Adipocyte (in vitro differentiated cells): ENCODE measurements around the gene ADCY7.
A peak's percentile ranks its signal among the peaks of the same experiment; 100 is the strongest.

Experiments
- DNase-seq: peaks from one replicate; pipeline ENCODE4 v3.0.0-alpha.2; 2015; ENCODE audit warnings: low read depth
- H3K27me3 ChIP-seq: replicated peaks from 2 replicates; pipeline ENCODE4 v1.7.0; 2013; ENCODE audit warnings: mild to moderate bottlenecking, low read length, moderate library complexity; ENCODE audit not compliant: control insufficient read depth, insufficient read depth
- H3K36me3 ChIP-seq: 2 replicates; pipeline ENCODE4 v1.7.0; 2013; ENCODE audit warnings: low read length, mild to moderate bottlenecking, moderate library complexity; ENCODE audit not compliant: control insufficient read depth, insufficient read depth, severe bottlenecking
- H3K4me1 ChIP-seq: 2 replicates; pipeline ENCODE4 v1.7.0; 2013; ENCODE audit warnings: mild to moderate bottlenecking, low read length, moderate library complexity; ENCODE audit not compliant: control insufficient read depth, insufficient read depth
- H3K4me3 ChIP-seq: 2 replicates; pipeline ENCODE4 v1.7.0; 2013; ENCODE audit warnings: mild to moderate bottlenecking, low read length, moderate library complexity
- H3K9ac ChIP-seq: 2 replicates; pipeline ENCODE4 v1.7.0; 2013; ENCODE audit warnings: mild to moderate bottlenecking, low read length, moderate library complexity
- H3K9me3 ChIP-seq: 2 replicates; pipeline ENCODE4 v1.7.0; 2013; ENCODE audit warnings: mild to moderate bottlenecking, low read length, moderate library complexity; ENCODE audit not compliant: control insufficient read depth

The ADCY7 gene

GRCh38 chr16:50252082-50252611 is 14.2 kb upstream of the ADCY7 start:
- no peak for DNase-seq
- H3K27me3 ChIP-seq: no peaks in the 10 kb centered on the region

GRCh38 chr16:50252874-50253513 is 13.4 kb upstream of the ADCY7 start:
- peaks cover 28% of the 10 kb centered on the region for H3K4me1 ChIP-seq
- H3K27me3 ChIP-seq: no peaks in the 10 kb centered on the region
- no peaks in the 10 kb centered on the region for H3K36me3 ChIP-seq
- peak overlapping the region; percentile 64 for H3K9ac ChIP-seq
- peak overlapping the region; percentile 66 for H3K4me3 ChIP-seq
- H3K9me3 ChIP-seq: no peaks in the 10 kb centered on the region
- no peak for DNase-seq

More at GRCh38 chr16:50252082-50252611, 14.2 kb upstream of the ADCY7 start:
- Histone ChIP-seq H3K4me1 (peaks cover 28% of the 10 kb centered on the region), H3K9me3 (no peaks in the 10 kb centered on the region), H3K9ac (peak overlapping the region; percentile 6), H3K4me3 (no peak overlapping the region), H3K36me3 (no peaks in the 10 kb centered on the region)

DNA sequence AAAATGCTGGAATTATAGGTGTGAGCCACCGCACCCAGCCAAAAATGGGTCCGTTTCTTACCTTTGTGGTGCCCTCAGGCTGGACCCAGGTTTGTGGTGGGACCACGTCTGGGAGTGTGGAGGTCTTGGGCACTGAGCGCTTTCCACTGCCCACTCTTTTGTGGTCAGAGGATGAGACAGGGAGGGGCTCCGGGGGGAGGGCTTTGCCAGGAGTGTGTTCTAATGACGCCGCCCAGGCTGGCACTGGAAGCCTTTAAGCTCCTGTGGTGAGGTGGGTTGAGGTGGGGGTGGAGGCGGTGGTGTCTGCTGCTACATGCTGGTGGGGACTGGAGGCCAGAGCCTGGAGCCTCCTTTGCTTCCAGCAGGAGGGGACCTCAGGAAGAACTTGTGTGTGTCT is 12.8 kb upstream of the ADCY7 start:
- Histone ChIP-seq H3K4me1 (peaks cover 34% of the 10 kb centered on the region), H3K4me3 (no peak overlapping the region), H3K27me3 (no peaks in the 10 kb centered on the region), H3K9me3 (no peaks in the 10 kb centered on the region), H3K9ac (no peak overlapping the region), H3K36me3 (no peaks in the 10 kb centered on the region)
- DNase-seq: no peak

DNA sequence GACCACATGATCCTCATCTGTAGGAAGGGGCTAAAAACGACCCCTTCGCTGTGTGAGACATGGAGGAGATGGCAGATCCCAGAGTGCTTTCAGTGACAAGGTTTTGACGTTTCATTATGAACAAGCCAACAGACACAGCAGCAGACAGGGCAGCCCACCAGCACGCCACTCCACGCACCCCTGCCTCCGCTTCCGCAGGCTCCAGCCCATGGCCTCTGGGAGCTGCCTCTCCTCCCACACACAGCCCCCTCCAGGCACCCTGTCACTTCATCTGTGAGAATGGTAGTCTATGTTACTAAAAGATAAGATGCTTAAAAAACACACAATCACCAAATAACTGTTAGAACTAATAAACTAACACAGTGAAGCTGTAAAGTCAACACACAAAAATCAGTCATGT is 12.3 kb upstream of the ADCY7 start:
- Histone ChIP-seq H3K36me3 (no peaks in the 10 kb centered on the region), H3K9ac (no peak overlapping the region), H3K9me3 (no peaks in the 10 kb centered on the region), H3K4me3 (no peak overlapping the region), H3K4me1 (peaks cover 39% of the 10 kb centered on the region), H3K27me3 (no peaks in the 10 kb centered on the region)
- no peak for DNase-seq

DNA sequence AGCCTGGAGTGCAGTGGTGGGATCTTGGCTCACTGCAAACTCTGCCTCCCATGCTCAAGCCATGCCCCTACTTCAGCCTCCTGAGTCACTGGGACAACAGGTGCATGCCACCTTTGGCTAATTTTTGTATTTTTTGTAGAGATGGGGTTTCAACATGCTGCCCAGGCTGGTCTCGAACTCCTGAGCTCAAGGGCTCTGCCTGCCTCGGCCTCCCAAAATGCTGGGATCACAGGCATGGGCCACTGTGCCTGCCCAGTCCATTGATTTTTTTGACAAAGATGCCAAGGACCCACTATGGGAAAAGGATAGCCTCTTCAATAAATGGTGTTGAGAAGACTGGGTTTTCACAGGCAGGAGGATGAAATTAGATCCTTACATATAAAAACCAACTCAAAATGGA is 10.8 kb upstream of the ADCY7 start:
- no peaks in the 10 kb centered on the region for H3K36me3 ChIP-seq
- no peak for DNase-seq
- H3K9me3 ChIP-seq: peaks cover 1% of the 10 kb centered on the region
- H3K4me1 ChIP-seq: peaks cover 50% of the 10 kb centered on the region
- no peak overlapping the region for H3K9ac ChIP-seq
- H3K27me3 ChIP-seq: no peaks in the 10 kb centered on the region
- H3K4me3 ChIP-seq: no peak overlapping the region

DNA sequence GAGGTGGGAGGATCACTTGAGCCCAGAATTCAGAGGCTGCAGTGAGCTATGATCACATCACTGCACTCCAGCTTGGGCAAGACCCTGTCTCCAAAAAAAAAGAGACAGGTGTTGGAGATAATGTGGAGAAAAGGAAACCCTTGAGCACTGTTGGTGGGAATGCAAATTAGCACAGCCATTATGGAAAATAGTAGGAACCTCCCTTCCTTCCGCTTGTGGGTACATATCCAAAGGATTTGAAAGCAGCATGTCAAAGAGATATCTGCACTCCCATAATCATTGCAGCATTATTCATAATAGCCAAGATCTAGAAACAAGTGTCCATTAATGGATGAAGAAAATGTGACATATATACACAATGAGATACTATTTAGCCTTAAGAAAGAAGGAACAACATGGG is 9.7 kb upstream of the ADCY7 start:
- Histone ChIP-seq H3K27me3 (no peaks in the 10 kb centered on the region), H3K9me3 (peaks cover 3% of the 10 kb centered on the region), H3K4me1 (peaks cover 43% of the 10 kb centered on the region), H3K36me3 (no peaks in the 10 kb centered on the region), H3K9ac (no peak overlapping the region), H3K4me3 (no peak overlapping the region)
- no peak for DNase-seq

GRCh38 chr16:50257876-50258275 is 8.5 kb upstream of the ADCY7 start:
- no peak for DNase-seq
- no peak overlapping the region for H3K4me3 ChIP-seq
- H3K9ac ChIP-seq: no peak overlapping the region
- H3K36me3 ChIP-seq: no peaks in the 10 kb centered on the region
- H3K27me3 ChIP-seq: no peaks in the 10 kb centered on the region
- peaks cover 3% of the 10 kb centered on the region for H3K9me3 ChIP-seq
- H3K4me1 ChIP-seq: peaks cover 36% of the 10 kb centered on the region

DNA sequence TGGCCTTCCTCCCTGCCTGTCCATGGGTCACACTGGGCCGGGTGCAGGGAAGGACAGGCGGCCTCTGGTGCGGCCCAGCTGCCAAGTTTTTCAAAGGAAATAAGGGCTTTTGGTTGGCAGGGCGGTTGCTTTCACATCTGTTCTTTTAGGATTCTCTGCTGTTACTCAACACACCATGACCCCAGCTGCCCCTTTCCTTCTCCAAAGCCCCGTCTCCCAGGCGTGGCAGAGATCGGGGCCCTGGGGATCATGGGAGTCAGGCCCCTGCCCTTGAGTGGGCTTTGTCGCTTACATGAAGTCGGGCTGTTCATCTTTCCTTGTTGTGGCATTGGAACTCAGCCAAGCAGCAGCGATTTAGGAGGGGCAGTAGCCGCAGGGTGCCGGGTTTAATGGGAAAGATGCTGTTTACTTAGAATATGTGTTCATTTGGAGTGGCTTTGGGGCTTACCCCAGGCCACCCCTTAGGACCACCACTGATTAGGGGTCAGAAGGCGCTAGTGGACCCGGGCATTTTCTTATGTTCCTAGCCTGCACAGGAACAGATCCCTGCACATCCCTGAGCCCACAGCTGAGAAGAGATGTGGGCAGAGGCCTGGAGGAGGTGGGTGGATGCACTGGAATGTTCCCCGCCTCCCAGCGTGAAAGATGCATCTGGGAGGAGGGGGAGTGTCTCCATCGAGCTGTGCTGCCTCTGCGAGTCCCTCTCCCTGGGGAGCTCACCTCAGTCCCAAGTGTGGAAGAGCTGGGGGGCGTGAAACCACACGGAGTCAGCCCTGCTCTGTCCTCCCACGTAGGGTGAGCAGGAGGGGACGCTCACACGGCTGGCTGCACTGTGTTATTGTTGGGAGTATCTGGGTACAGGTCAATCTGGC is 6.8 kb upstream of the ADCY7 start:
- no peaks in the 10 kb centered on the region for H3K36me3 ChIP-seq
- peak overlapping the region; percentile 7 for H3K4me3 ChIP-seq
- peaks cover 3% of the 10 kb centered on the region for H3K9me3 ChIP-seq
- DNase-seq: no peak
- no peaks in the 10 kb centered on the region for H3K27me3 ChIP-seq
- H3K4me1 ChIP-seq: peaks cover 31% of the 10 kb centered on the region
- H3K9ac ChIP-seq: peak overlapping the region; percentile 35

DNA sequence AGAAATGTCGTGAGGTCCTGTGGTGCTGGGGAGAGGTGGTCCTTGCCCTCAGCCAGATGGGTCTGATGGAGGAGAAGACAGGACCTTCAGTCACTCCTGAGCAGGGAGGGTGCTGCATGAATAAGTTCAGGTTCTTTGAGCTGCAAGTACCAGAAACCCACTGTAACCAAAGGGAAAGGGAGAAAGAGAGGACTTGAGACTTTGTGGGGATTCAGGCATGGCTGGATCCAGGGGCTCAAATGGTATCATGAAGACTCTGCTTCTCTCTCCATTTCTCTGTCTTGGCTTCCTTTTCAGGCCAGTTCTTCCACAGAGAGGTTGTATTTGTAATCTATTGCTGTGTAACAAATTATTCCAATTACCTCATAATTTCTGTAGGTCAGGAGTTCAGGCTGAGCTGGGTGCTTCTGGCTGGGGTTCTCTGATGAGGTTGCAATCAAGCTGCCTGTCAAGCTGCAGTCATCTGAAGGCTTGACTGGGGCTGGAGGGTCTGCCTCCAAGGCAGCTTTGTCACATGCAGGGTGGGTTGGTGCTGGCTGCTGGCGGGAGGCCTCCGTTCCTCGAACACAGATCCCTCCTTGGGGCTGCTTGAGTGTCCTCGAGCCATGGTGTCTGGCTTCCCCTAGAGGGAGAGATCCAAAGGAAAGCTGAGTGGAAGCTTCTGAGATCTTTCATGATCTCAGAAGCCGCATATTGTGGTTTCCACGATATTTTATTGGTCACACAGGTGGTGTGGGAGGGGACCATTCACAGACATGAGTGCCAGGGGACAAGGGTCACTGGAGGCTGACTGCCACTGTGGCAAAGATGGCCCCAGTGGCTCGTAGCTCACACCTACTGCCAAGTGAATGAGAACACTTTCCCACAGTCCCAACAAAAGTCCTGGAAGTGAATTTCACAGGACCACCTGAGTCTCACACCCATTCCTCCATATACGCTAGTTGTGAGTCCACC is 5.9 kb upstream of the ADCY7 start:
- Histone ChIP-seq H3K27me3 (no peaks in the 10 kb centered on the region), H3K4me3 (no peak overlapping the region), H3K9ac (no peak overlapping the region), H3K4me1 (peaks cover 31% of the 10 kb centered on the region), H3K9me3 (peaks cover 3% of the 10 kb centered on the region), H3K36me3 (no peaks in the 10 kb centered on the region)
- no peak for DNase-seq

DNA sequence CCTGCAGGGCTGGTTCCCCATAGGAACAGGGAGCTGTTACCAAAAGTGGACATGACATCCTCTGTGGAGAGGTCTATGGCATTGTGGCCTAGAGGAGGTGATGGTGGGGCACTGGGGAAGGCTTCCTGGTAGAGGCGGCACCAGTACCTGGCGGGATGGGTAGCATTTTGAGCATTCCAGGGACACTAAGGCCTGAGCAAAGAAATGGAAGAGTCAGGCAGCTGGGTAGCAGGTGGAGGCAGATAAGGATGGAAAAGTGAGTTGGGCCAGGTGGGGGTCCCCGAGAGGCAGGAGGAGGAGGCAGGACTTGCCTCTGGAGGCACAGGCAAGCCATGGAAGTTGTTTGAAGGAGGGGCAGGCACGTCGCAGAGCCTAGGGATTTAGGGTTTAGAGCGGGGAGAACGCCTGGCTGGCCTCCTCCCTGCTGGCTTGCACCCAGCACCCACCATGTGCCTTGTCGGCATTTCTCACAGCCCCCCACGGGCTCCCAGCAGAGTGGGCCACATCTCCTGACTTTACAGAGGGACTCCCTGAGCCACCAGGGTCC is 5.1 kb upstream of the ADCY7 start:
- no peaks in the 10 kb centered on the region for H3K27me3 ChIP-seq
- peaks cover 3% of the 10 kb centered on the region for H3K9me3 ChIP-seq
- H3K9ac ChIP-seq: no peak overlapping the region
- DNase-seq: no peak
- no peak overlapping the region for H3K4me3 ChIP-seq
- H3K4me1 ChIP-seq: peaks cover 35% of the 10 kb centered on the region
- no peaks in the 10 kb centered on the region for H3K36me3 ChIP-seq
